ENCODE measurements around the gene ADARB2. TPM values are rescaled to one million over a fixed set of nuclear protein-coding genes. Genes with fewer than 3 reads are reported as not detected.

The ADARB2 gene
- total RNA-seq, 1 experiment from 2014 or later: not detected

- Mint-ChIP-seq H3K36me3 (ENCODE audit: insufficient read depth, unreplicated experiment) (no peaks in the 10 kb centered on the region), H3K27me3 (ENCODE audit: unreplicated experiment) (peaks cover 38% of the 10 kb centered on the region), H3K4me3 (ENCODE audit: low read depth, unreplicated experiment) (no peak overlapping the region), H3K4me1 (ENCODE audit: low read depth, unreplicated experiment) (no peaks in the 10 kb centered on the region), H3K9me3 (ENCODE audit: low read depth, unreplicated experiment) (no peaks in the 10 kb centered on the region), H3K27ac (ENCODE audit: unreplicated experiment) (no peak overlapping the region)
- no peak for TF ChIP-seq CTCF (IDR thresholded peaks at IDR 0.05; ENCODE audit: unreplicated experiment)
- CTCF ChIA-PET: no interaction called here
- intact Hi-C loops (cut with micrococcal nuclease; ENCODE audit: unreplicated experiment): no loop called here
- no TSS peak for BruUV-seq (replicated peaks)
- no peak for DNase-seq
Measured at GRCh38 chr10:1308962-1309616, 428.2 kb downstream of the ADARB2 start.

- Mint-ChIP-seq H3K9me3 (ENCODE audit: low read depth, unreplicated experiment) (no peaks in the 10 kb centered on the region), H3K4me3 (ENCODE audit: low read depth, unreplicated experiment) (no peak overlapping the region), H3K4me1 (ENCODE audit: low read depth, unreplicated experiment) (no peaks in the 10 kb centered on the region), H3K27me3 (ENCODE audit: unreplicated experiment) (peaks cover 35% of the 10 kb centered on the region), H3K27ac (ENCODE audit: unreplicated experiment) (no peak overlapping the region), H3K36me3 (ENCODE audit: insufficient read depth, unreplicated experiment) (no peaks in the 10 kb centered on the region)
- intact Hi-C loops (cut with micrococcal nuclease; ENCODE audit: unreplicated experiment): no loop called here
- no TSS peak for BruUV-seq (replicated peaks)
- no peak for TF ChIP-seq CTCF (IDR thresholded peaks at IDR 0.05; ENCODE audit: unreplicated experiment)
- DNase-seq: no peak
- CTCF ChIA-PET: no interaction called here
Measured at GRCh38 chr10:1308173-1308961, 429.0 kb downstream of the ADARB2 start.

DNA sequence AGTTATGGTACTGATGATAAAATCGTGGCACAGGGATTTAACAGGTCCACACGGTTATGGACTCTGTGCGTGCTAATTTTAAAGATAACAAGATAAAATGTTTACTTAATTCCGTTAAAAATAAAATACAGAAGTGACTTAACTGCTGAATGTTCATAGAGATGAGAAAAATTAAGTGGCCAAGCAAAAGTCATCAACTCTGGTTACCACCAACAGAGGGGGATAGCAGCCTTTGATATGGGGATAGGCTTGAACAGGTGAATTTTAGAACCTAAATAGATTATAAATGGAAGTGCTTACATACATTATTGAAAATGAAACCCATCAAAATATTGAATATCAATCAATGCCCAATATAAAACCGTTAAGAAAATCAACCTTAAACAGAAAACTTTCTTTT is 436.2 kb downstream of the ADARB2 start:
- no peak for TF ChIP-seq CTCF (IDR thresholded peaks at IDR 0.05; ENCODE audit: unreplicated experiment)
- Mint-ChIP-seq H3K9me3 (ENCODE audit: low read depth, unreplicated experiment) (no peaks in the 10 kb centered on the region), H3K4me3 (ENCODE audit: low read depth, unreplicated experiment) (no peak overlapping the region), H3K4me1 (ENCODE audit: low read depth, unreplicated experiment) (no peaks in the 10 kb centered on the region), H3K27me3 (ENCODE audit: unreplicated experiment) (peaks cover 59% of the 10 kb centered on the region), H3K27ac (ENCODE audit: unreplicated experiment) (no peak overlapping the region), H3K36me3 (ENCODE audit: insufficient read depth, unreplicated experiment) (no peaks in the 10 kb centered on the region)
- no peak for DNase-seq
- CTCF ChIA-PET: no interaction called here
- intact Hi-C loops (cut with micrococcal nuclease; ENCODE audit: unreplicated experiment): no loop called here
- BruUV-seq (replicated peaks): no TSS peak

DNA sequence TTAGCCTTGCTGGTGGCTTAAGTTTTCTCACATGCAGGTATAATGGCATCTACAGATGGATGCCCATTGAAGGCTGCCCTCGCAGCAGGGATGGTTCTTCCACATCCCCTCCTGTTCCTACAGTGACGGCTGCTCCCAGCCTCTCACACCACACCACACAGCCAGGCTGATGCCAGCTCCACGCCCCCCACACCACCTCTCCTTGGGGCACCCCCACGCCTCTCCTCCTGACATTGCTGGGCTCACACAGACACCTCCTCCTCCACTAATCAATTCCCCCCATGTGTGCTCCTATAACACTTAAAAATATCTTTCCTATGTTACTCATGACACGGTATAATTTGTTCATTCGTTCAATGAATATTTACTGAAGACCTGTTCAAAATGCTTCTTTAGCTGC is 437.1 kb downstream of the ADARB2 start:
- Mint-ChIP-seq H3K27ac (ENCODE audit: unreplicated experiment) (no peak overlapping the region), H3K4me3 (ENCODE audit: low read depth, unreplicated experiment) (no peak overlapping the region), H3K9me3 (ENCODE audit: low read depth, unreplicated experiment) (no peaks in the 10 kb centered on the region), H3K27me3 (ENCODE audit: unreplicated experiment) (peaks cover 68% of the 10 kb centered on the region), H3K4me1 (ENCODE audit: low read depth, unreplicated experiment) (no peaks in the 10 kb centered on the region), H3K36me3 (ENCODE audit: insufficient read depth, unreplicated experiment) (no peaks in the 10 kb centered on the region)
- CTCF ChIA-PET: no interaction called here
- no TSS peak for BruUV-seq (replicated peaks)
- no peak for TF ChIP-seq CTCF (IDR thresholded peaks at IDR 0.05; ENCODE audit: unreplicated experiment)
- intact Hi-C loops (cut with micrococcal nuclease; ENCODE audit: unreplicated experiment): no loop called here
- no peak for DNase-seq

Data from Calu3 (cell line).